ENCODE results near the gene PIPOX.

PIPOX gene

DNA sequence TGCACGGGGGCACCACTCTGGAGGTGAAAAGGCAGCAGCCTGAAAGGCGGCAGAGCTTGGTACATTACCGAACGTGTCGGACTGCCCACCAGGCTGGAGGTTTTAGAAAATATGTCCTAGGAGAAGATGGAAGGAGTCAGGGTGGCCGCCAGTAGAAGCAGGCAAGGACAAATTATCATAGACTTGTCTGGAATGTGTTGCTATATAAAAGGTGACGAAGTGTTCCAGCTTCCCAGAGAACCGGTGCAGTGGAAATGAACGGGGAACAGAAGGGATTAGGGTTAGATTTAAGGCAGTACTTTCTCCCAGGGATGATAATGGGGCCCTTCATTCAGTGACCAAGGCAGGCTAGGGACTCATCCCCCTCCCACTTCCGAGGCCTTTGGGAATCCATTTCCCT lies 27.4 kb downstream of the PIPOX start:
- TF ChIP-seq CTCF (IDR thresholded peaks at IDR 0.05; ENCODE audit: insufficient read depth, low read depth, low read length, missing control alignments) = no peak
- no peak for DNase-seq (ENCODE audit: low read depth)
- H3K4me3 ChIP-seq (ENCODE audit: low read depth, low read length) = no peak overlapping the region

GRCh38 chr17:29070781-29071180 lies 27.8 kb downstream of the PIPOX start:
- no peak for TF ChIP-seq CTCF (IDR thresholded peaks at IDR 0.05; ENCODE audit: insufficient read depth, low read depth, low read length, missing control alignments)
- no peak overlapping the region for H3K4me3 ChIP-seq (ENCODE audit: low read depth, low read length)
- DNase-seq (ENCODE audit: low read depth) = no peak

GRCh38 chr17:29071303-29071702 lies 28.4 kb downstream of the PIPOX start:
- no peak for TF ChIP-seq CTCF (IDR thresholded peaks at IDR 0.05; ENCODE audit: insufficient read depth, low read depth, low read length, missing control alignments)

GRCh38 chr17:29073045-29073444 lies 30.1 kb downstream of the PIPOX start:
- H3K4me3 ChIP-seq (ENCODE audit: low read depth, low read length) = no peak overlapping the region
- DNase-seq (ENCODE audit: low read depth) = no peak
- no peak for TF ChIP-seq CTCF (IDR thresholded peaks at IDR 0.05; ENCODE audit: insufficient read depth, low read depth, low read length, missing control alignments)

More at GRCh38 chr17:29071303-29071702, 28.4 kb downstream of the PIPOX start:
- no peak for DNase-seq (ENCODE audit: low read depth)
- H3K4me3 ChIP-seq (ENCODE audit: low read depth, low read length) = no peak overlapping the region

DNA sequence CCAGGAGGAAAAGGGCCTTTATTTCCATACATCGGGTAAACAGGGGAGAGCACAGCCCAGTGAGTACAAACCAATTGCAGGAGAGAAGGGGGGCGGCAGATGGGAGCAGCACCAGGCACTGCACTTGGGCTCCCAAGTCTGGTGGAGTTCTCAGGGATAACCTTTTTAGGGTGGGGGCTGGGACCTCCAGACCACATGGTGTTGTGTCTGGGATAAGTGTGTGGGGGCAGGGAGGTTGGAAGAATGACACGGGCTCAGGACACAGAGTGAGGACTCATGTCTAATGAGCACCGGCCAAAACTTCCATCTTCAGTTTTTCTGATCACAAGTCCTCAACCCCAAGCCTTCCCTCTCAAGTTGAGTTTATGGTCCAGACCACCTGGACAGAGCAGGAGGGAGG lies 30.6 kb downstream of the PIPOX start:
- DNase-seq (ENCODE audit: low read depth) = no peak
- no peak overlapping the region for H3K4me3 ChIP-seq (ENCODE audit: low read depth, low read length)
- no peak for TF ChIP-seq CTCF (IDR thresholded peaks at IDR 0.05; ENCODE audit: insufficient read depth, low read depth, low read length, missing control alignments)

- no peak for DNase-seq (ENCODE audit: low read depth)
- H3K4me3 ChIP-seq (ENCODE audit: low read depth, low read length) = no peak overlapping the region
- TF ChIP-seq CTCF (IDR thresholded peaks at IDR 0.05; ENCODE audit: insufficient read depth, low read depth, low read length, missing control alignments) = no peak
Observed at GRCh38 chr17:29074488-29074887, 31.5 kb downstream of the PIPOX start.

DNA sequence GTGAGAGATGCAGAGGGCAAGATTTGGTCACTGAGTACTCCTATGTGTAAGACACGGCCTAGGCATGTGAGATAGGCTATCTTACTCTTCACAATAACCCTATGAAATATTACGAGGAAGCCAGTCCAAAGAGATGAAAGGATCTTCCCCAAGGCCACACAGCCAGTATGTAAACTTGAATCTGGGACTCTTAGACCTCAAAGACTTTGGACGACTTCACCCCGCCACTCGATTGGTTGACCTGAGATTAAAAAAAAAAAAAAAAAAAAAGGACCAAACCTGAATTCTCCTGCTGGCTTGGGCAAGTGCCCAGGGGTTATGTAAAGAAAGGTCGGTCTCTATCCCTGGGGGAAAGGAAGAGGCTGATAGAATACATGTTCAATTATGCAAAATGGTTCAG lies 33.1 kb downstream of the PIPOX start:
- DNase-seq (ENCODE audit: low read depth) = no peak
- no peak overlapping the region for H3K4me3 ChIP-seq (ENCODE audit: low read depth, low read length)
- no peak for TF ChIP-seq CTCF (IDR thresholded peaks at IDR 0.05; ENCODE audit: insufficient read depth, low read depth, low read length, missing control alignments)
